Muscle layer of duodenum (tissue), 2 donors: ENCODE data around the gene ZNF273.
"Not testable (repeated sequence)": the region's sequence is repeated elsewhere in the genome, so short reads cannot be mapped to it uniquely, and the experiment has no call there.

Experiments
- H3K27ac ChIP-seq: one replicate; pipeline ENCODE4 v1.7.0; 2013; ENCODE audit warnings: mild to moderate bottlenecking, low read length
- H3K27me3 ChIP-seq: one replicate; pipeline ENCODE4 v1.7.0; 2013; ENCODE audit warnings: low read depth, mild to moderate bottlenecking, control low read depth, low read length
- H3K36me3 ChIP-seq, 2 donors: one replicate each; pipeline ENCODE4 v1.7.0; 2013; ENCODE audit warnings: low read length in 2 of 2, control low read depth in 1 of 2, mild to moderate bottlenecking in 1 of 2; ENCODE audit not compliant: insufficient read depth in 2 of 2, control insufficient read depth in 1 of 2
- H3K4me1 ChIP-seq, 2 donors: one replicate each; pipeline ENCODE4 v1.7.0; 2013; ENCODE audit warnings: low read length in 2 of 2, mild to moderate bottlenecking in 2 of 2, control low read depth in 1 of 2, moderate library complexity in 1 of 2; ENCODE audit not compliant: insufficient read depth in 2 of 2, control insufficient read depth in 1 of 2
- H3K4me3 ChIP-seq, 2 donors: one replicate each; pipeline ENCODE4 v1.7.0; 2013; ENCODE audit warnings: low read length in 2 of 2, low read depth in 1 of 2, mild to moderate bottlenecking in 1 of 2
- H3K9me3 ChIP-seq, 2 donors: one replicate each; pipeline ENCODE4 v1.7.0; 2013; ENCODE audit warnings: low read length in 2 of 2, control low read depth in 1 of 2, mild to moderate bottlenecking in 1 of 2; ENCODE audit not compliant: control insufficient read depth in 1 of 2
- donor health status: healthy.

The ZNF273 gene

DNA sequence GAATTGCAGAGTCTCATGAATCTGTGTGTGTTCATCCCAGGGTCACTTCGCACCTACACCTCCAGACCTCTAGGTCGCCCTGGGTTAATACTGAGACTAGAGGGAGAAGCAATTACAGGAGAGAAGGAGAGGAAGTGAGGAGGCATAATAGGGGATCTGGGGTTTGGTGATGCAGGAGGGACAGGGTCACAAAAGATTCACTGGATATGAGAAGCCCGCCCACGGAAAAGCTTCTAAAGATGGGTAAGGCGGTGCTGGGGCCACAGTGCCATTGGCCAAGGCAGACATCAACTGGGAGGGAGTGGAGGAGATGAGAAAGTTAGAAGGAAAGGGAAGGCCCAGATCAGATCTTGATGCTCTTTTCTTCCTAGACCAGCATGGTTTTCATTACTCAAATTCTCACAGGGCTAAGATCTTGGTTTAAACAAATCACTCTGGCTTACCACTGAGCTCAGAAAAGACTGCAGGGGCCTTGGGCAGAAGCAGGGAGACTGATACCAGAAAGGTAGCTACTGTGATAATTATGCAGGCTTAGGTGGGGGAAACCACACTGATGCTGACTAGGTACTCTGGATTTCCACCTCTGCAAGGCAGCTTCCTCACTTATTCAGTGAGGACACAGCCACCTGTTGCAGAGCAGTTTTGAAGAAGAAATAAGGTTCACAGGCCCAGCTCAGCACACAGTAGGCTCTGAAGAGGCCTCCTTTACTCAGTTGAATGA is 17.4 kb upstream of the ZNF273 start:
- no peaks in the 10 kb centered on the region for H3K27me3 ChIP-seq
- H3K27ac ChIP-seq, result no peak overlapping the region
- no peak overlapping the region for H3K4me3 ChIP-seq
- peaks cover 0 to 18% of the 10 kb centered on the region in 2 donors for H3K4me1 ChIP-seq
- no peaks in the 10 kb centered on the region for H3K36me3 ChIP-seq
- no peaks in the 10 kb centered on the region for H3K9me3 ChIP-seq

DNA sequence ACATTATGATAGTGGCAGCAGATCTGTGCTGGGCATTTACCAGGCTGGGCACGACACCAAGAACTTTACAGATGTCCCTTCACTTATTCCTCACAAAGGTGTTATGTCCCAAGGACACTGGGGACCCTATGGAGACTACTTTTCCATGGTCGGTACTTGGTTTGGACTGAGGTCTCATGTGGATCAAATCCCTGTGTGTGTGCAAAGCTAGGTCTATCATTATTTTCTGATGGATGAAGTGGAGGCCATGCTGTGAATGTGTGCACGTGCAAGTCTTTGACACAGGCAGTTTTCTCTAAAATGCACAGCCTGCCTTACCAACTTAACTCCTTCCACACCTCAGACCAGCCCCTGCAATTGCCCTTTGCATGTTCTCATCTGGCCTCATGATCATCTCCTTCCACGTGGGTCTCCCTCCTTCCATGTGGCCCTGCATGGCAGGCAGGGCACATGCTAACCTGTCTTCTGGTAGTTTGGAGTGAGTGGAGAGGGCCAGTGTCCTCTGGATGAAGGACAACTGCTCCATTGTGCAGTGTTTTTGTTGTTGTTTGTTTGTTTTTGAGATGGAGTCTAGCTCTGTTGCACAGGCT is 16.0 kb upstream of the ZNF273 start:
- Histone ChIP-seq H3K27ac (no peak overlapping the region), H3K36me3 (no peaks in the 10 kb centered on the region), H3K9me3 (no peaks in the 10 kb centered on the region), H3K4me3 (no peak overlapping the region), H3K27me3 (no peaks in the 10 kb centered on the region), H3K4me1 (peaks cover 0 to 26% of the 10 kb centered on the region in 2 donors)

DNA sequence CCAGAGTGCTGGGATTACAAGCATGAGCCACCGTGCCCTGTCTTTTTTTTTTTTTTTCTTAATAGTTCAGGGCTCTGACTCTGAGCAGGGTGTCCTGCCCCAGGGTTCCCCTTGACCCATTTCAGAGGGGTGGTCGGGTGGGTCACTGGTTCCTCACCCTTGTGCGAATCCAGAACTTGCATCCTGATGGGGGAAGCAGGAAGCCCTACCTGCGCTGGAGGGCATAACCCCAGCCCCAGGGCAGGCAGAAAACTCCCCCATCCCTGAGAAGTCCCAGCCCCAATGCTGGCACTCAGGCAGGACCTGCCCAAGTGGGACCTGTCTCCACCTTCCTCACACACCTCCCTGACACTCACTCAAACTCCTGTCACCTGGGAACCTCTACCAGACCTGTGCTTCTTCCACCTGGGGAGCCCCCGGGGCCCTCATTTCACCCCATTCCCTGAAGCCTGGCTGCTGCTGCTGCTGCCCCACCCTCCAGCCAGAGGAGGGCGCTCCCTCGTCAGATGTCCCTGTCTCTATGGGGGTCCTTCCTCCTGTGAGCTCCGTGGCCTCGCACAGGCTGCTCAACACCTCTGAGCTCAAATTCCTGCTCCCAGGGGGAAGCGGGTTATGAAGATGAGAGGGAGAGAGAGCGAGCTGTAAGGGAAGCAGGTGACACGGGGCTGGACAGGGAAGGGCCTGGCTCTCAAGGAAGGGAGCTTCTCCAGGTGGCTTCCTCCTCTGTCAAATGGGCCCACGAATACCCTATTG is 15.1 kb upstream of the ZNF273 start:
- H3K9me3 ChIP-seq, result no peaks in the 10 kb centered on the region
- H3K27me3 ChIP-seq, result no peaks in the 10 kb centered on the region
- H3K4me1 ChIP-seq, result peaks cover 0 to 34% of the 10 kb centered on the region in 2 donors
- H3K4me3 ChIP-seq, result peak overlapping the region; percentile 57 to 61
- H3K36me3 ChIP-seq, result no peaks in the 10 kb centered on the region
- no peak overlapping the region for H3K27ac ChIP-seq

DNA sequence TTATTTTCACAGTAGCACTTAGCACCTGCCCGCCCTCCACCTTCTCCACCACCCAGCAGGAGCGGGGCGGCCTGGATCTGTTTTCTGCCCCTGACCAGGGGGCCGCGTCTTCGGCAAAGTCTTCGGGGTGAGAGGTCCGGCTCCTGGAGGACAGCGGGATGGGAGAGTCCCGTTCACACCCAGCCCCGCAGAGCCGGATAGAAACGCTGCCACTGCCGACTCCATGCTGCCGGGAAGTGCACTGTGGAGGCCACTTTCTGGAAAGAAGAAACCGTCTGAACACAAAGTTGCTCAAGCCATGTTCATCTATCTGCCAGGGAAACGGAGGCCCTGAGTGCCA is 14.5 kb upstream of the ZNF273 start:
- Histone ChIP-seq H3K9me3 (no peaks in the 10 kb centered on the region), H3K27me3 (no peaks in the 10 kb centered on the region), H3K4me1 (peaks cover 0 to 34% of the 10 kb centered on the region in 2 donors), H3K36me3 (no peaks in the 10 kb centered on the region), H3K27ac (no peak overlapping the region), H3K4me3 (peak overlapping the region; percentile 57 to 61)

DNA sequence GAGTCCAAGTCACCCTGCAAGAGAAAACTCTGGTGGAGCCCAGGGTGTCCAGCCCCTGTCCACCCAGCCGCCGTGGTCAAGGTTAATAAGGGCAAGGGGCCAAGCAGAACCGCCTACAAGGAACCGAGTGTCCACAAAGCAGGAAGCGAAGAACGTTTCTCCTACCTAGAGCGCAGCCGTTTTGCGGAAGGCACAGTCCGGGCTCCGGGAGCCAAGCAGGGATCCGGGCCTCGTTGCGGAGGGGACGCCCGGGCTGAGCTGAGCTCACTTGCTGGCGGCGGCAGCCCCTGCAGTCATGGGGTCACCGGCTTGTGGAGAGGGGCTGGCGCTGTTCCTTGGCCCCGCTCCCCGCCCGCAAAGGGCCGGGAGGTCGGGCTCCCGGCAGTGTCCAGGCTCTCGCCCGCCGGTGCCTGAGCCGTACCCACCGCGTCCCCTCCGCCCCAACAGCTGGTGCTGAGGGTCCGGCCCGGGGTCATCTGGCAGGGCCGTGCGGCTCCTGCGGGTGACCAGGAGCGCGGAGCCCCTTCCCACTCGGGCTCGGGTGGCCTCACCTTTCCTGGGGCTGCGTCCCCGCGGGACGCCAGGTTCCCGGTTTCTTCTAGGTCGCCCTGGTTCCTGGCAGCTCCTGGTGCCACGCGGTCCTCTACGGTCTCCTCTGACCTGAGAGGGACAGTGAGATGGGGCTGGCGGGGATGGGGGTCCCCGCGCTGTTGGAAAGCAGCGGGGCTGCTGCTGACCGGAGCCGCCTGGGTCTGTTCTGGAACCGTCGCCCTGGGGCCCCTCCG is 14.0 kb upstream of the ZNF273 start:
- no peak overlapping the region for H3K27ac ChIP-seq

DNA sequence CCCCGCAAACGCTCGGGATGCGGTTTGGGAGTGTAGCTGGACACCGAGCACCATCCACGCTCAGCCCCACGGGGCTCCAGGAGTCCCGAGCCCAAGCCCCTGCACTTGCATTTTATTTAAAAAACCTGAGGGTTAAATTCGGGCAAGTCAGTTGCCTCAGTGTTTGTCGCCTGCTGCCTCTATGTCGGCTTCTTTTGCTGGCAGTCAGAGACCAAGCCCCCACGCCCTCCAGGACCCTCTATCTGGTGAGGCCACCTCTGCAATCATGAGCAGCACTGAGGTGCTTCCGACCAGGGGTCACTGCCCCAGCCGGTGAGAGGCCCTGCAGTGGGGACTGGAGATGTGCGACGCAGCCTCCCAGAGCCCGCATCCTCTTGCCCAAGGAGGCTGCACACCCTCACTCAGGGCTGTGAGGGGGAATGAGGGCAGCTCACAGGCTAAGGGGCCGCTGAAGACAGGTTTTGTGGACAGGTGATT is 13.3 kb upstream of the ZNF273 start:
- no peaks in the 10 kb centered on the region for H3K36me3 ChIP-seq
- H3K27ac ChIP-seq, result no peak overlapping the region
- H3K4me3 ChIP-seq, result peak overlapping the region in 1 of 2 donors; percentile 57
- no peaks in the 10 kb centered on the region for H3K27me3 ChIP-seq
- peaks cover 0 to 29% of the 10 kb centered on the region in 2 donors for H3K4me1 ChIP-seq
- no peaks in the 10 kb centered on the region for H3K9me3 ChIP-seq

More for the DNA sequence above, 14.0 kb upstream of the ZNF273 start:
- Histone ChIP-seq H3K4me1 (peaks cover 0 to 32% of the 10 kb centered on the region in 2 donors), H3K9me3 (no peaks in the 10 kb centered on the region), H3K4me3 (peak overlapping the region; percentile 57 to 61), H3K36me3 (no peaks in the 10 kb centered on the region), H3K27me3 (no peaks in the 10 kb centered on the region)

DNA sequence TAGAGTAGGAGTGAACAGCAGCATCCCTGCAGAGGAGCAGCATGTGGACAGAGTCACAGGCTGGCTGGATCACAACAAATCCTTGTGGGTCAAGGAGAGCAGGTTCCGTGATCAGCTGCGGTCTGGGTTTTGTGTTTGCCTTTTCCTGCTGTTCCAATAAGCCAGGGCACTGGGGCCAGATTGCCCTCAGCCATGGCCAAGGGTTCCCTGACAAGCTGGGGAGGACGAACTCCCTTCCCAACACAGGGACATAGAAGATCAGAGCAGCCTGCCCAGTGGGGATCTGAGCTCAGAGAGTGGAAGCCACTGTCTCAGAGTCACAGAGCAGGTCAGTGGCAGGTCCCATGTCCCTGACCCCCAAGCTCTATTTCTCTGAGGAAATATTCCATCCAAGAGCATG is 12.8 kb upstream of the ZNF273 start:
- not testable (repeated sequence) for H3K36me3 ChIP-seq, H3K27me3 ChIP-seq, H3K9me3 ChIP-seq, H3K27ac ChIP-seq, H3K4me3 ChIP-seq
- peaks cover 0 to 29% of the 10 kb centered on the region in 2 donors for H3K4me1 ChIP-seq

DNA sequence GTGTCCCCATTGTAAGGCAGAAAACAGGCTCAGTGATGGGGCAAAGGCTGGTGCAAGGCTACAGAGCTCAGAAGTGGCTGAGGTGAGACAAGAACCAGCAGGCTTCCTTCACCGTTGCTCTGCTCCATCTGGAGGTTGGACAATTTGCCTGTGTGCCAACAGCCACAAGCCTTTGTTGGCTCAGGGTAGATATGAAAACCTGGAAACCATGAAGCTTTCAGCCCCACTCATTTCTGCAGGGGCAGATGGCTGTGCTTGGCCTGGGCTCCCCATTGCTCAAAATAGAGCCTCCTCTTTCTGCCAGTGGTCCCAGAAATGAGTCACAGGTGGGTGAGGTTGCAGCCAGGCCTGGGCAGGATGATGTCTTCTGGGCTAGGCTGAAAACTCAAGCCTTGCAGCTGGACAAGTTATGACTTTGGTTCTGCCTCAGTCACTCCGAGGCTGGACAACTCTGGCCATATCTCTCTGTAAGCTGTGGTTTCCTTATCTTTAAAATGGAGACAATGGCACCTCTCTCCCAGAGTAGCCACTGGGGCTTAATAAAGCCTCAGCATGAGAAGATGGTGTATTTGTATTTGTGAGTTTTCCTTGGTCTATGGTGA is 12.2 kb upstream of the ZNF273 start:
- H3K27ac ChIP-seq, result no peak overlapping the region
- no peak overlapping the region for H3K4me3 ChIP-seq
- H3K36me3 ChIP-seq, result no peaks in the 10 kb centered on the region
- no peaks in the 10 kb centered on the region for H3K27me3 ChIP-seq
- no peaks in the 10 kb centered on the region for H3K9me3 ChIP-seq
- peaks cover 0 to 29% of the 10 kb centered on the region in 2 donors for H3K4me1 ChIP-seq

DNA sequence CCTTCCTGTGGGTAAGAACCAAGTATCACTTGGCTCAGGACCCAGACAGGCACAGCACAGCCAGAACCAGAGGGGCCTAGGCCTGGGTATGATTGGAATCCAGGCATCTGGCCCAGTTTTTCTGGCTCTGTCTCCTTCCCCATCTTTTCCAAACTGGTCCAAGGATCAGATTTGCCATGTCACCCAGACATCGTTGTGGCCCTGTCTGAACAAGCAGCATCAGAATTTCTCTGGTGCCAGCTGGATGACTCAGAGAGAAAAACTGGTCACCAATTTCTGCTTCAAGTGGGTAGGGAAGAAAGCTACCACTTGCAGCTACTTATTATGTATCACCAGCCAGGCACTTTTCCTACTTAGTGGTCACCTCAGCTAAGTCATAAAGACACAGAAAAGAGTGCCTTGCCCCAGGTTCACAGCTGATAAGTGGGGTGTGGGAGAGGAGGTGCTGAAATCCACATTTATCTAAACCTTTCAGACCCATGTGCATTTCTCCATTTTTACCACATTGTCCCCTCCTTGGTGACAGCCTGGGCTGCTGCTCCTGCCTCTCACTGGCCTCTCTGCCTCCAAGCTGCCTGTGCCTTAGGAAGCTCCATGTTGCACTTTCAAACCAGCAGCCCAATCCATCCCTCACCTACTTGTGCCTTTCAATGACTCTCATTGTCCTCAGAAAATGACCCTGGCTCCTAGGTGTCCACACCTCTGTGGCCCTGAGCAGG is 11.6 kb upstream of the ZNF273 start:
- H3K4me3 ChIP-seq, H3K27me3 ChIP-seq, H3K36me3 ChIP-seq, H3K27ac ChIP-seq, H3K9me3 ChIP-seq: not testable (repeated sequence)
- peaks cover 0 to 29% of the 10 kb centered on the region in 2 donors for H3K4me1 ChIP-seq

DNA sequence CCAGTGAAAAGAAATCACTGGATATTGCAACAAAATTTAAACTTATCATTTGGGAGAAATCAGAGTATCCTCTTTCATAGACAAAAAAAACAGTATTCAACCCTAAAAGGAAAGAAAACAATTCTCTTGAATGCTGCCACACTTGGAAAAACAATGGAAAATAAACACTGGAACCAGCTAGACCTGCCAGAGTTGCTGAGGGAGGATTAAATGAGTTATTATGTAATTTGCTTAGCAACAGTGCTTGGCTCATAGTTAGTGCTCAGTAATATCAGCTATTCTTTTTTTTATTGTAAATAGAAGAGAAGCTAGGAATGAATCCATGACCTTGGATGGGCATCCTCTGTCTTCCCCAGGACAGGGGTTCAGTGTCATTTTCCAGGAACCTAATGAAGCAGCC is 11.0 kb upstream of the ZNF273 start:
- no peaks in the 10 kb centered on the region for H3K9me3 ChIP-seq
- H3K36me3 ChIP-seq, result no peaks in the 10 kb centered on the region
- H3K27ac ChIP-seq, result no peak overlapping the region
- peaks cover 0 to 29% of the 10 kb centered on the region in 2 donors for H3K4me1 ChIP-seq
- H3K27me3 ChIP-seq, result no peaks in the 10 kb centered on the region
- H3K4me3 ChIP-seq, result no peak overlapping the region
